MM.1S (cell line): Measurements from ENCODE around the gene KRT13.

Source experiments
- CTCF ChIP-seq: fragments of 300-600 bp; sonication (generic); IDR thresholded peaks from 2 replicates; pipeline ENCODE4 v1.5.1; 2016; ENCODE audit warnings: antibody characterized with exemption, low read length, mixed read lengths
- EZH2 ChIP-seq: fragments of 300-600 bp; sonication (generic); optimal IDR thresholded peaks from 2 replicates; pipeline ENCODE3; 2017; ENCODE audit warnings: low read depth, mild to moderate bottlenecking, antibody characterized with exemption, low read length, mixed read lengths
- EZH2phosphoT487 ChIP-seq: fragments of 300-600 bp; sonication (generic); IDR thresholded peaks from 2 replicates; pipeline ENCODE4 v1.6.1; 2018; ENCODE audit warnings: antibody characterized with exemption, low read length

DNA sequence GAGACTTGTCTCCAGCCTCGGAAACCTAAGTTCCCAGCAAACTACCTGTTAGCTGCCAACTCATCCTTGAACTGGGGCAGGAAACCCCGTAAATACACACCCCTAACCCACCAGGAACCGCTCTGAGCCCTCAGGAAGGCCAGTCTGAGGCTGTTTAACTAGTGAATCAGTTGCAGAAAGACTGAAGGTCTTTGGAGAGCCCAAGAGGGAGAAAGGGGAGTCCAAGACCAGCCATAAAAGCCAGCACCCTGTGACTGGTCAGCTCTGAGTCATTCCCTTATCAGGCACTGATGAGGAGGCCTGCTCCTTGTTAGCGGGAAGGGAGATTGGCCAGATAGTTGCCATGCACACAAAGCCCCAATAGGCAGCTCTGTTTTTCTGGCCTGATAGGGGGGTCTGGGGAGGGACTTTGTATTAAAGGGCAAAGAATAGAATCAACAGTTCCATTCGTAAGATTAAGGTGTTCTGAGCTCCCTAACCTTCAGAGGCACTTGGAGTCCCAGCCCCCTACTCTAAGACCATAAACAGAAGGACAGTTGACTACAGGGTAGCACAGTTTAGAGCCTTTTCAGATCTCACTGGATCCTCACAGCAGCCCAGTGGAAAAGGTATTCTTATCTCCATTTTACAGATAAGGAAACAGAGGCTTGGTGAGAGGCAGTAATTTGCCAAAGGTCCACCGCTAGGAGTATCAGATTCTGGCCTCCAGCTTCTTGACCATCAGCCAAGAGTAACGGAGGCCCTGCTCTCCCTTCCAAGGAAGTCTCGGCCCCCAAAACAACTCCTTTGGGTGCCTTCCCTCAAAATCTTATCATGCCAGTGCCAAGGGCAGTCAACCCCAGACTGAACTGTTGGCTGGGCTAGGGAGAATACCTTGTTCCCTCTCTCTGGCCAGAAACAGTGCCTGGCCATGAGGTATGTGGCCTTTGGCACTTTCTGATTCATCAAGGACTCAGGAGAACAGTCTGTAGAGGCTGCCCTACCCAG is 24.9 kb upstream of the KRT13 start:
- no peak for TF ChIP-seq CTCF
- no peak for TF ChIP-seq EZH2
- TF ChIP-seq EZH2phosphoT487 = no peak
